ENCODE results near the gene SULT1C3.

The SULT1C3 gene

GRCh38 chr2:108304975-108305374 lies 65.2 kb downstream of the SULT1C3 start:
- no peak for DNase-seq

DNA sequence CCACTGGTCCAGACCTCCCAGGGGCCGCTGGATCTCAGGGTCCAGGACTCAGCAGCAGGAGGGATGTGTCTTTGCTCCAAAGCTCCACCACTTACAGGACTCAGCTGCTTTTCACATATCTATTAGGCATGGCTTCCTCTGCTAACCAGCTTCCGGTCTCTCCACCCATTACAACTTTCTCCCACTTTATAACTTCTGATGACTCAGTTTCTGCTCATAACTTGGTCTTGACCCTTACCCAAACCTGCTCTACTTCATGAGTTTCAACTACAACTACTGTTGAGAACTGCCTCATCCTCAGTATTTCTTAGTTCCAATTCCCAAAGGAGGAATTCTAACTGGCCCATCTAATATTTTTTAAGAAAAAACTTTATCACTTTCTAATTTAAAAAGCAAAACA lies 66.1 kb downstream of the SULT1C3 start:
- no peak for DNase-seq

GRCh38 chr2:108309903-108310302 lies 70.1 kb downstream of the SULT1C3 start:
- DNase-seq, result no peak

All from fibroblast of skin of back (primary cell).